Measurements from ENCODE around the gene TMEM217.

TMEM217 gene

DNA sequence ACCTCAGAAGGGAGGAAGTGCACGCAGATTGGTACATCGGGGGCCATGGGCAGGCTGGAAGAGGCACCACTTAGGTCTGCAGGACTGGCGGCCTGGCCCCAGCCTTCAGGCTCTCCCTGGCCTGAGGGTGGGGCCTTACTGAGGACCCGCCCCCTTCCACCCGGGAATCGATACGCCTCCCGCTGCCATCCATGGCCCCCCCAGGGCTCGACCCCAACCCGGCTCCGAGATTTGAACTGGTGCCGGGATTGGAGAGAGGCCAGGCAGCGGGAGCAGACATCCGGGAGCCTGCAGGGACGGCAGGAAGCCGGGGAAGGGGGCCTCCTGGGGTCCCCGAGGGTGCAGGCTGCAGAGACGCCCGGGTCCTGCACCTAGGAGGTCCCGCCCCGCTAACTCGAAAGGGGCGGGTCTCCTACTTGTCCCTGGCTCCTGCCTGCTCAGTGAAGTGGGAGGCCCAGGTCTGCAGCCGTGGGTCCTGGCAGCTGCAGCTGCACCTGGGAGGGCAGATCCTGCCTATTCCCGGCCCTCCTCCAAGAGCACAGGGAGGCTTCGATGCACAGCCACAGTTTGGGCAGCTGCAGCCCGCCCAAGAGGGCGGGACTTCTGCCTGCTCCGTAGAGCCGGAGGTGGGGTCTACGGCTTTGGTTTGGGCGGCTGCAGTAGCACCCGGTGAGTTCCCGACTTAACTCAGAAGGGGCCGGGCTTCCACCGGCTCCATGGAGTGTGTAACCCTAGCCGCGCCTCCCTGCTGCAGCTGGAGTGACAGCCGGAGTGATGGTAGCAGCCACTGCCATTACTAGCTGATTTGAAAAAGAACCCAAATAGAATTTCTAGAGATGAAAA lies 35.6 kb downstream of the TMEM217 start:
- no peaks in the 10 kb centered on the region for H3K9me3 ChIP-seq (ENCODE audit: control insufficient read depth, insufficient read depth, low read depth, low read length)
- H3K4me1 ChIP-seq (ENCODE audit: control insufficient read depth, insufficient read depth, low read length), result peaks cover 6% of the 10 kb centered on the region
- peak overlapping the region; percentile 68; the same call in 1 of the 2 replicates for H3K27ac ChIP-seq (ENCODE audit: extremely low read depth, low read depth, low read length)
- POLR2A ChIA-PET, result interaction anchor here (0.6 to 2.6 kb wide), 10 partner anchors 9 to 348 kb away, joined by 3 to 27 read pairs (median 3); partner anchors contain the start of genes PPIL1, TBC1D22B and TMEM217
- H3K36me3 ChIP-seq (ENCODE audit: control insufficient read depth in 2 of 2, insufficient read depth in 1 of 2, low read length in 2 of 2), result no peaks in the 10 kb centered on the region
- peak overlapping the region; percentile 64 for H3K4me3 ChIP-seq (ENCODE audit: low read depth, low read length)
- CTCF ChIA-PET, result interaction anchor here (0.6 to 4.4 kb wide), 7 partner anchors 13 to 205 kb away, joined by 3 to 41 read pairs (median 4); no protein-coding TSS in a partner anchor
- TF ChIP-seq ZNF19 (tag by site-specific recombination; IDR thresholded peaks at IDR 0.05; ENCODE audit: low read depth), result no peak
- peak; percentile 83 for TF ChIP-seq ZNF423 (tag by site-specific recombination; IDR thresholded peaks at IDR 0.05)
- no peak for TF ChIP-seq ZNF174 (tag by site-specific recombination; IDR thresholded peaks at IDR 0.05)
- TF ChIP-seq ZNF214 (tag by site-specific recombination; IDR thresholded peaks at IDR 0.05; ENCODE audit: borderline replicate concordance), result no peak
- 0 out of 2 replicates have a peak, but pooled peaks have one; percentile 31 for TF ChIP-seq ZNF76 (tag by site-specific recombination; IDR thresholded peaks at IDR 0.05; ENCODE audit: borderline replicate concordance, low read depth)
- TF ChIP-seq TRIM28 (IDR thresholded peaks at IDR 0.05; ENCODE audit: borderline replicate concordance, low read length), result peak; percentile 85; the same call in 1 of the 2 replicates
- peak; percentile 52; the same call in 1 of the 2 replicates for TF ChIP-seq KLF1 (tag by site-specific recombination; IDR thresholded peaks at IDR 0.05)
- TF ChIP-seq ZNF600 (tag by site-specific recombination; IDR thresholded peaks at IDR 0.05), result peak; percentile 100
- TF ChIP-seq ZNF670 (tag by site-specific recombination; IDR thresholded peaks at IDR 0.05; ENCODE audit: low read depth), result no peak
- no peak for TF ChIP-seq YY2 (tag by site-specific recombination; IDR thresholded peaks at IDR 0.05)
- no peak for TF ChIP-seq ZNF140 (tag by site-specific recombination; IDR thresholded peaks at IDR 0.05)
- TF ChIP-seq REST (tag by site-specific recombination; IDR thresholded peaks at IDR 0.05), result no peak
- TF ChIP-seq GLIS2 (tag by site-specific recombination; IDR thresholded peaks at IDR 0.05), result peak; percentile 99
- peak; percentile 40; the same call in 1 of the 2 replicates for TF ChIP-seq ZNF629 (tag by site-specific recombination; IDR thresholded peaks at IDR 0.05)
- TF ChIP-seq ZNF623 (tag by site-specific recombination; IDR thresholded peaks at IDR 0.05), result no peak
- TF ChIP-seq, protein P1, sequence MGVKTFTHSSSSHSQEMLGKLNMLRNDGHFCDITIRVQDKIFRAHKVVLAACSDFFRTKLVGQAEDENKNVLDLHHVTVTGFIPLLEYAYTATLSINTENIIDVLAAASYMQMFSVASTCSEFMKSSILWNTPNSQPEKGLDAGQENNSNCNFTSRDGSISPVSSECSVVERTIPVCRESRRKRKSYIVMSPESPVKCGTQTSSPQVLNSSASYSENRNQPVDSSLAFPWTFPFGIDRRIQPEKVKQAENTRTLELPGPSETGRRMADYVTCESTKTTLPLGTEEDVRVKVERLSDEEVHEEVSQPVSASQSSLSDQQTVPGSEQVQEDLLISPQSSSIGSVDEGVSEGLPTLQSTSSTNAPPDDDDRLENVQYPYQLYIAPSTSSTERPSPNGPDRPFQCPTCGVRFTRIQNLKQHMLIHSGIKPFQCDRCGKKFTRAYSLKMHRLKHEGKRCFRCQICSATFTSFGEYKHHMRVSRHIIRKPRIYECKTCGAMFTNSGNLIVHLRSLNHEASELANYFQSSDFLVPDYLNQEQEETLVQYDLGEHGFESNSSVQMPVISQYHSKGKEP (tag by site-specific recombination; IDR thresholded peaks at IDR 0.05), result peak; percentile 99
- TF ChIP-seq ZNF518A (tag by site-specific recombination; conservative IDR thresholded peaks at IDR 0.05; ENCODE audit: low read depth), result no peak
- TF ChIP-seq ZNF398 (tag by site-specific recombination; IDR thresholded peaks at IDR 0.05), result peak; percentile 25; the same call in 1 of the 2 replicates
- TF ChIP-seq ZFP37 (tag by site-specific recombination; IDR thresholded peaks at IDR 0.05), result no peak
- TF ChIP-seq SP2 (tag by site-specific recombination; IDR thresholded peaks at IDR 0.05), result peak; percentile 96
- peak; percentile 91 for TF ChIP-seq SP3 (tag by site-specific recombination; IDR thresholded peaks at IDR 0.05)
- TF ChIP-seq PBX3 (CRISPR knock-in tag; IDR thresholded peaks at IDR 0.05), result no peak
